Measurements from ENCODE around the gene KCNMA1. TPM values are rescaled to one million over a fixed set of nuclear protein-coding genes. Genes with fewer than 3 reads are reported as not detected.

KCNMA1 gene
- total RNA-seq, 1 experiment from 2014 or later: 0.70 TPM

DNA sequence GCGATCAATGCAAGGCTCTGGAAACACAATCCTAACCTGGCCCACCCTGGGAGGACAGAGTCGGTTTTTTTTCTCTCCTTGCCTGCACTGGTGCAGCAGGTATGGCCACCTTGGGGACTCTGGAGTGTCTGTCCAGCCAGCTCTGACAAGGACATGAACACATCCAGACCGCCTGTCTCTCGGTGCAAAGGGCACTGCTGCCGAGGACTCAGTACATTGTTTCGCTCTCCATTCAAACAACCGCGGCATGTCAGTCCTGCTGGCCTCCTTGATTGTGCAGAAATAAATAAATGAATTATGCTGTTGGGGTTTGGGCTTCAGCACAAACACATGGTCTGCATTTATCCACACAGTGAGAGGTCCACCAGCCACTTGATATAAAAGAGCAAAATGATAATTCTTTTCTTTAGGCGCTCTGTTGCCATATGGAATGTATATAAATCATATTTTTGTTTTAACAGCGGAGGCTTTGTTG, 565.2 kb downstream of the KCNMA1 start:
- CTCF ChIA-PET: no interaction called here
- no TSS peak for BruUV-seq (replicated peaks)

DNA sequence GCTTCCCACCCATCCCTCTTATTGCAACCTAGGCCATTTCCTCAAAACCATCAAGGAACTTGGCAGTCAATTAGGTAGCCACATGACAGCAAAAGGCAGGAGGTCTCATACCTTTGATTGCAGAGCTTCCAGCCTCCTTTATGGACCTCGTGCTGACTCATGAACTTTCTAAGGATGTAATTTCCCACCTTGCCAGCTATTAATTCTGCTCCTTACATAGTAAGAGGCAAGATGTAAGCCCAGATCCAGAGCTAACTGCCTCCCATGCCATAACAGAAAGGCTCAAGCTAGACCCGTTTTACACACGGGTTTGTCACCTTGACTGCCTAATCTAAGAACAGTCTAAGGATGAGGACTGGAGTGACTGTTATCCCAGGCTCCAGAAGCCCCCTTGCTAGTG, 565.7 kb downstream of the KCNMA1 start:
- DNase-seq: no peak
- Histone ChIP-seq H3K4me2 (no peak overlapping the region), H2AFZ (no peak overlapping the region), H3K4me1 (replicated peaks; ENCODE audit: insufficient read depth) (no peaks in the 10 kb centered on the region), H3K79me2 (ENCODE audit: low read depth) (no peaks in the 10 kb centered on the region), H3K4me3 (no peak overlapping the region), H3F3A (ENCODE audit: insufficient read depth, low read depth) (no peaks in the 10 kb centered on the region), H3K9me2 (ENCODE audit: insufficient read depth) (no peaks in the 10 kb centered on the region), H4K20me1 (ENCODE audit: insufficient read depth) (no peaks in the 10 kb centered on the region), H3K9me3 (ENCODE audit: insufficient read depth, low read depth) (no peaks in the 10 kb centered on the region), H3K36me3 (ENCODE audit: low read depth) (no peaks in the 10 kb centered on the region), H3K27ac (no peak overlapping the region), H3K27me3 (ENCODE audit: insufficient read depth, low read depth) (no peaks in the 10 kb centered on the region)
- ChIA-PET CTCF (no interaction called here), POLR2A (ENCODE audit: unreplicated experiment) (no interaction called here)
- no TSS peak for BruUV-seq (replicated peaks)
- intact Hi-C loops (cut with micrococcal nuclease; ENCODE audit: unreplicated experiment): no loop called here
- TF ChIP-seq EZH2 (IDR thresholded peaks at IDR 0.05; ENCODE audit: low read depth): no peak
- TF ChIP-seq, protein P1, sequence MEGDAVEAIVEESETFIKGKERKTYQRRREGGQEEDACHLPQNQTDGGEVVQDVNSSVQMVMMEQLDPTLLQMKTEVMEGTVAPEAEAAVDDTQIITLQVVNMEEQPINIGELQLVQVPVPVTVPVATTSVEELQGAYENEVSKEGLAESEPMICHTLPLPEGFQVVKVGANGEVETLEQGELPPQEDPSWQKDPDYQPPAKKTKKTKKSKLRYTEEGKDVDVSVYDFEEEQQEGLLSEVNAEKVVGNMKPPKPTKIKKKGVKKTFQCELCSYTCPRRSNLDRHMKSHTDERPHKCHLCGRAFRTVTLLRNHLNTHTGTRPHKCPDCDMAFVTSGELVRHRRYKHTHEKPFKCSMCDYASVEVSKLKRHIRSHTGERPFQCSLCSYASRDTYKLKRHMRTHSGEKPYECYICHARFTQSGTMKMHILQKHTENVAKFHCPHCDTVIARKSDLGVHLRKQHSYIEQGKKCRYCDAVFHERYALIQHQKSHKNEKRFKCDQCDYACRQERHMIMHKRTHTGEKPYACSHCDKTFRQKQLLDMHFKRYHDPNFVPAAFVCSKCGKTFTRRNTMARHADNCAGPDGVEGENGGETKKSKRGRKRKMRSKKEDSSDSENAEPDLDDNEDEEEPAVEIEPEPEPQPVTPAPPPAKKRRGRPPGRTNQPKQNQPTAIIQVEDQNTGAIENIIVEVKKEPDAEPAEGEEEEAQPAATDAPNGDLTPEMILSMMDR (conservative IDR thresholded peaks at IDR 0.05): no peak

More for the DNA sequence above, 565.2 kb downstream of the KCNMA1 start:
- Histone ChIP-seq H3K4me2 (no peak overlapping the region), H3K27ac (no peak overlapping the region), H3K9me2 (ENCODE audit: insufficient read depth) (no peaks in the 10 kb centered on the region), H4K20me1 (ENCODE audit: insufficient read depth) (no peaks in the 10 kb centered on the region), H3K27me3 (ENCODE audit: insufficient read depth, low read depth) (no peaks in the 10 kb centered on the region), H2AFZ (no peak overlapping the region), H3K4me1 (replicated peaks; ENCODE audit: insufficient read depth) (no peaks in the 10 kb centered on the region), H3K9me3 (ENCODE audit: insufficient read depth, low read depth) (no peaks in the 10 kb centered on the region), H3K36me3 (ENCODE audit: low read depth) (no peaks in the 10 kb centered on the region), H3F3A (ENCODE audit: insufficient read depth, low read depth) (no peaks in the 10 kb centered on the region), H3K79me2 (ENCODE audit: low read depth) (no peaks in the 10 kb centered on the region), H3K4me3 (no peak overlapping the region)
- intact Hi-C loops (cut with micrococcal nuclease; ENCODE audit: unreplicated experiment): no loop called here
- no peak for DNase-seq
- POLR2A ChIA-PET (ENCODE audit: unreplicated experiment): no interaction called here
- TF ChIP-seq, protein P1 (conservative IDR thresholded peaks at IDR 0.05): no peak
- no peak for TF ChIP-seq EZH2 (IDR thresholded peaks at IDR 0.05; ENCODE audit: low read depth)

DNA sequence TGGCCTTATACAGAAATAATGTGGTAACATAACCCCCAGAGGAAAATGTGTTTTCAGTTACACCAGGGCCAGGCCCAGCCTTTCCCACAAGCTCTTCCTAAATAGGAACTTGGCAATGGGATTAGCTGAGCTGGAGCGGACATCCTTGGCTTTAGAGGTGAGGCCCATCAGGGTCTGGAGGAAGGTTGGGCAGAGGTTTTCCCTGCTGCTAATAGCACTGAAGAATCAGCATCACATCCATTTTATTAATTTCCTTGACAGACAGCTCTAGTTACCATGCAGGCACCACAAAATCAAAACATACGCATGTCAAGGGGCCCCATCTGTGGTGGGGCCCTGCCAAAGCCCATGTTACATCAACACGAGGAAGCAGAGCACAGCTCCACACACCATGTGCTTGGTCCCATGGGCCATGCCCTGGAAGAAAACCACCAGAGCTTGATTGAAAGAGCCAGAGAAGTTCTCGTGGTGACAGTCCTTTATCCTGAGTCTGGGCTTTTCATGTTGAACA, 566.6 kb downstream of the KCNMA1 start:
- Histone ChIP-seq H3K79me2 (ENCODE audit: low read depth) (no peaks in the 10 kb centered on the region), H3K4me2 (no peak overlapping the region), H3K4me1 (replicated peaks; ENCODE audit: insufficient read depth) (no peaks in the 10 kb centered on the region), H3K9me3 (ENCODE audit: insufficient read depth, low read depth) (no peaks in the 10 kb centered on the region), H3K27me3 (ENCODE audit: insufficient read depth, low read depth) (no peaks in the 10 kb centered on the region), H3K4me3 (no peak overlapping the region), H3K36me3 (ENCODE audit: low read depth) (no peaks in the 10 kb centered on the region), H3F3A (ENCODE audit: insufficient read depth, low read depth) (no peaks in the 10 kb centered on the region), H2AFZ (no peak overlapping the region), H3K9me2 (ENCODE audit: insufficient read depth) (no peaks in the 10 kb centered on the region), H4K20me1 (ENCODE audit: insufficient read depth) (no peaks in the 10 kb centered on the region), H3K27ac (no peak overlapping the region)
- no TSS peak for BruUV-seq (replicated peaks)
- intact Hi-C loops (cut with micrococcal nuclease; ENCODE audit: unreplicated experiment): no loop called here
- ChIA-PET CTCF (no interaction called here), POLR2A (ENCODE audit: unreplicated experiment) (interaction anchor here (0.6 kb wide), 1 partner anchor 1845 kb away, joined by 4 read pairs; no protein-coding TSS in a partner anchor)
- no peak for DNase-seq
- TF ChIP-seq EZH2 (IDR thresholded peaks at IDR 0.05; ENCODE audit: low read depth): no peak
- TF ChIP-seq, protein P1 (conservative IDR thresholded peaks at IDR 0.05): no peak

Measured in PC-9 (cell line).